ENCODE results near the gene IRF9.

The IRF9 gene

GRCh38 chr14:24147761-24148428, 13.2 kb upstream of the IRF9 start:
- DNase-seq (ENCODE audit: low read depth): no peak

- DNase-seq (ENCODE audit: low read depth): no peak
Measured at GRCh38 chr14:24149302-24149969, 11.6 kb upstream of the IRF9 start.

GRCh38 chr14:24150061-24150460, 11.0 kb upstream of the IRF9 start:
- DNase-seq (ENCODE audit: low read depth): no peak

- no peak for DNase-seq (ENCODE audit: low read depth)
Measured at GRCh38 chr14:24150567-24150966, 10.5 kb upstream of the IRF9 start.

- no peak for DNase-seq (ENCODE audit: low read depth)
Measured at GRCh38 chr14:24150993-24151392, 10.1 kb upstream of the IRF9 start.

- DNase-seq (ENCODE audit: low read depth): no peak
Measured at GRCh38 chr14:24151404-24152080, 9.5 kb upstream of the IRF9 start.

GRCh38 chr14:24155100-24155499, 6.0 kb upstream of the IRF9 start:
- no peak for DNase-seq (ENCODE audit: low read depth)

- DNase-seq (ENCODE audit: low read depth): no peak
Measured at GRCh38 chr14:24156840-24157239, 4.2 kb upstream of the IRF9 start.

- no peak for DNase-seq (ENCODE audit: low read depth)
Measured at GRCh38 chr14:24157331-24157730, 3.7 kb upstream of the IRF9 start.

GRCh38 chr14:24159777-24160498, 1.1 kb upstream of the IRF9 start:
- no peak for DNase-seq (ENCODE audit: low read depth)

- no peak for DNase-seq (ENCODE audit: low read depth)
Measured at GRCh38 chr14:24160499-24160849, 591 bp upstream of the IRF9 start.

- no peak for DNase-seq (ENCODE audit: low read depth)
Measured at GRCh38 chr14:24162093-24162492, 1.0 kb downstream of the IRF9 start.

- DNase-seq (ENCODE audit: low read depth): no peak
Measured at GRCh38 chr14:24164518-24164991, 3.5 kb downstream of the IRF9 start.

- DNase-seq (ENCODE audit: low read depth): no peak
Measured at GRCh38 chr14:24165785-24166184, 4.7 kb downstream of the IRF9 start.

- no peak for DNase-seq (ENCODE audit: low read depth)
Measured at GRCh38 chr14:24167469-24168114, 6.5 kb downstream of the IRF9 start.

GRCh38 chr14:24171422-24172260, 10.6 kb downstream of the IRF9 start, which contains the start of gene REC8:
Gene REC8 (plus strand): TSS chr14:24172080. CDS start chr14:24172553, 473 bp downstream.
- DNase-seq (ENCODE audit: low read depth): peak; percentile 72

GRCh38 chr14:24172261-24172860, 11.3 kb downstream of the IRF9 start:
- DNase-seq (ENCODE audit: low read depth): no peak

GRCh38 chr14:24172871-24173281, 11.8 kb downstream of the IRF9 start:
- no peak for DNase-seq (ENCODE audit: low read depth)

GRCh38 chr14:24176599-24176998, 15.5 kb downstream of the IRF9 start:
- DNase-seq (ENCODE audit: low read depth): no peak

- DNase-seq (ENCODE audit: low read depth): no peak
Measured at GRCh38 chr14:24177041-24177825, 16.2 kb downstream of the IRF9 start.

Data from activated T-cell treated with anti-CD3 and anti-CD28 coated beads for 48 hours (primary cell).